ENCODE data around the gene SLC39A11. TPM values are rescaled to one million over a fixed set of nuclear protein-coding genes. Genes with fewer than 3 reads are reported as not detected.

Gene SLC39A11
- total RNA-seq, 1 experiment from 2014 or later: 18.6 TPM

GRCh38 chr17:72702136-72702735 lies 390.3 kb downstream of the SLC39A11 start:
- intact Hi-C loops (cut with micrococcal nuclease; ENCODE audit: unreplicated experiment): no loop called here
- POLR2A ChIA-PET (ENCODE audit: low non-redundant PET): no interaction called here
- Histone ChIP-seq H3K27ac (ENCODE audit: low read depth, low read length, poor library complexity, severe bottlenecking) (no peak overlapping the region), H3K4me1 (ENCODE audit: insufficient read depth, low read length, poor library complexity, severe bottlenecking) (peaks cover 17% of the 10 kb centered on the region), H3K27me3 (replicated peaks; ENCODE audit: insufficient read depth, low read depth, low read length, poor library complexity) (no peaks in the 10 kb centered on the region), H3K4me3 (ENCODE audit: low read depth, low read length, poor library complexity, severe bottlenecking) (no peak overlapping the region), H3K36me3 (ENCODE audit: insufficient read depth, low read length, poor library complexity, severe bottlenecking) (no peaks in the 10 kb centered on the region), H3K9me3 (ENCODE audit: low read depth, low read length, poor library complexity, severe bottlenecking) (no peaks in the 10 kb centered on the region)
- CTCF ChIA-PET: interaction anchor here (0.7 kb wide), 1 partner anchor 25 kb away, joined by 3 read pairs; no protein-coding TSS in a partner anchor
- no peak for TF ChIP-seq EZH2 (IDR thresholded peaks at IDR 0.05; ENCODE audit: borderline replicate concordance, low read depth, low read length, poor library complexity, severe bottlenecking)
- no peak for TF ChIP-seq CTCF (conservative IDR thresholded peaks at IDR 0.05; ENCODE audit: low read depth, low read length)
- no TSS peak for BruUV-seq (replicated peaks)
- peak; percentile 68 for DNase-seq (ENCODE audit: low spot score)

- H3K4me1 ChIP-seq (ENCODE audit: insufficient read depth, low read length, poor library complexity, severe bottlenecking): peaks cover 17% of the 10 kb centered on the region
- ChIA-PET CTCF (no interaction called here), POLR2A (ENCODE audit: low non-redundant PET) (no interaction called here)
Measured at GRCh38 chr17:72700226-72700625, 392.3 kb downstream of the SLC39A11 start.

GRCh38 chr17:72699545-72699944 lies 392.9 kb downstream of the SLC39A11 start:
- no peaks in the 10 kb centered on the region for H3K27me3 ChIP-seq (replicated peaks; ENCODE audit: insufficient read depth, low read depth, low read length, poor library complexity)
- H3K36me3 ChIP-seq (ENCODE audit: insufficient read depth, low read length, poor library complexity, severe bottlenecking): no peaks in the 10 kb centered on the region
- peaks cover 17% of the 10 kb centered on the region for H3K4me1 ChIP-seq (ENCODE audit: insufficient read depth, low read length, poor library complexity, severe bottlenecking)
- ChIA-PET POLR2A (ENCODE audit: low non-redundant PET) (no interaction called here), CTCF (no interaction called here)
- H3K27ac ChIP-seq (ENCODE audit: low read depth, low read length, poor library complexity, severe bottlenecking): no peak overlapping the region
- DNase-seq (ENCODE audit: low spot score): no peak
- H3K4me3 ChIP-seq (ENCODE audit: low read depth, low read length, poor library complexity, severe bottlenecking): no peak overlapping the region
- no TSS peak for BruUV-seq (replicated peaks)
- TF ChIP-seq EZH2 (IDR thresholded peaks at IDR 0.05; ENCODE audit: borderline replicate concordance, low read depth, low read length, poor library complexity, severe bottlenecking) (no peak), CTCF (conservative IDR thresholded peaks at IDR 0.05; ENCODE audit: low read depth, low read length) (no peak)
- intact Hi-C loops (cut with micrococcal nuclease; ENCODE audit: unreplicated experiment): no loop called here
- no peaks in the 10 kb centered on the region for H3K9me3 ChIP-seq (ENCODE audit: low read depth, low read length, poor library complexity, severe bottlenecking)

More at GRCh38 chr17:72700226-72700625, 392.3 kb downstream of the SLC39A11 start:
- intact Hi-C loops (cut with micrococcal nuclease; ENCODE audit: unreplicated experiment): no loop called here
- H3K9me3 ChIP-seq (ENCODE audit: low read depth, low read length, poor library complexity, severe bottlenecking): no peaks in the 10 kb centered on the region
- no peaks in the 10 kb centered on the region for H3K27me3 ChIP-seq (replicated peaks; ENCODE audit: insufficient read depth, low read depth, low read length, poor library complexity)
- no peak overlapping the region for H3K4me3 ChIP-seq (ENCODE audit: low read depth, low read length, poor library complexity, severe bottlenecking)
- H3K27ac ChIP-seq (ENCODE audit: low read depth, low read length, poor library complexity, severe bottlenecking): no peak overlapping the region
- no peak for DNase-seq (ENCODE audit: low spot score)
- TF ChIP-seq CTCF (conservative IDR thresholded peaks at IDR 0.05; ENCODE audit: low read depth, low read length) (no peak), EZH2 (IDR thresholded peaks at IDR 0.05; ENCODE audit: borderline replicate concordance, low read depth, low read length, poor library complexity, severe bottlenecking) (no peak)
- no TSS peak for BruUV-seq (replicated peaks)
- H3K36me3 ChIP-seq (ENCODE audit: insufficient read depth, low read length, poor library complexity, severe bottlenecking): no peaks in the 10 kb centered on the region
